CD8-positive, alpha-beta memory T cell (primary cell): ENCODE data around the gene OOSP4A. TPM values are rescaled to one million over a fixed set of nuclear protein-coding genes. Genes with fewer than 3 reads are reported as not detected.

Experiments
- CTCF ChIA-PET: fragments of 350-600 bp; sonication (Branson Sonifier 250); formaldehyde crosslinking; loops from one replicate; lab custom pipeline; 2021; ENCODE audit warnings: antibody characterized with exemption; lab: Charles Lee
- POLR2A ChIA-PET: fragments of 350-600 bp; sonication (Branson Sonifier 250); formaldehyde crosslinking; loops from one replicate; lab custom pipeline; 2021; ENCODE audit warnings: antibody characterized with exemption; lab: Charles Lee
- DNase-seq, 5 donors: peaks; one replicate each; pipeline versions ENCODE4 v3.0.0 to v3.0.0-alpha.2; 2020 to 2022; ENCODE audit warnings: mixed read lengths in 1 of 5
- H3K27ac ChIP-seq: one replicate; pipeline ENCODE4 v1.7.0; 2013; ENCODE audit warnings: low read depth, mild to moderate bottlenecking, low read length, moderate library complexity
- H3K27me3 ChIP-seq: 2 replicates; pipeline ENCODE4 v1.7.0; 2013; ENCODE audit warnings: low read length, mild to moderate bottlenecking; ENCODE audit not compliant: insufficient read depth, poor library complexity, severe bottlenecking
- H3K36me3 ChIP-seq: 2 replicates; pipeline ENCODE4 v1.7.0; 2013; ENCODE audit warnings: mild to moderate bottlenecking, low read length, moderate library complexity; ENCODE audit not compliant: insufficient read depth
- H3K4me1 ChIP-seq: 2 replicates; pipeline ENCODE4 v1.7.0; 2013; ENCODE audit warnings: mild to moderate bottlenecking, low read length, moderate library complexity; ENCODE audit not compliant: insufficient read depth
- H3K4me3 ChIP-seq: 2 replicates; pipeline ENCODE4 v1.7.0; 2013; ENCODE audit warnings: mild to moderate bottlenecking, low read length
- H3K9me3 ChIP-seq: 2 replicates; pipeline ENCODE4 v1.7.0; 2013; ENCODE audit warnings: mild to moderate bottlenecking, low read length
- H3K27ac Mint-ChIP-seq, 8 donors: one replicate each; pipeline ENCODE4 v1.8.0; 2020 to 2021; ENCODE audit warnings: mixed read lengths in 8 of 8, mild to moderate bottlenecking in 6 of 8, inconsistent platforms in 3 of 8, moderate library complexity in 3 of 8
- H3K27me3 Mint-ChIP-seq, 2 donors: one replicate each; pipeline ENCODE4 v1.8.0; 2020 to 2021; ENCODE audit warnings: mixed read lengths in 2 of 2, mild to moderate bottlenecking in 1 of 2, moderate library complexity in 1 of 2
- H3K36me3 Mint-ChIP-seq, 3 donors: one replicate each; pipeline ENCODE4 v1.8.0; 2020 to 2021; ENCODE audit warnings: mixed read lengths in 3 of 3, inconsistent platforms in 1 of 3, mild to moderate bottlenecking in 1 of 3
- H3K4me1 Mint-ChIP-seq, 3 donors: one replicate each; pipeline ENCODE4 v1.8.0; 2020 to 2021; ENCODE audit warnings: mixed read lengths in 3 of 3, inconsistent platforms in 1 of 3, mild to moderate bottlenecking in 1 of 3
- H3K4me3 Mint-ChIP-seq, 7 donors: one replicate each; pipeline ENCODE4 v1.8.0; 2020 to 2021; ENCODE audit warnings: mixed read lengths in 7 of 7, mild to moderate bottlenecking in 6 of 7, moderate library complexity in 4 of 7, inconsistent platforms in 2 of 7
- H3K9me3 Mint-ChIP-seq, 5 donors: one replicate each; pipeline ENCODE4 v1.8.0; 2020 to 2022; ENCODE audit warnings: mixed read lengths in 5 of 5, mild to moderate bottlenecking in 3 of 5, moderate library complexity in 2 of 5, inconsistent platforms in 1 of 5
- polyA plus RNA-seq: library from polyadenylated mRNA; unstranded; fragments of 300-500 nt; fragmentation: Illumina TruSeq; gene quantifications from one replicate; pipeline ENCODE4 v1.2.3, GENCODE V29; 2021
- total RNA-seq, 2 experiments: library from RNA; stranded (reverse); gene quantifications; one replicate each; pipeline ENCODE4 v1.2.3, GENCODE V29; 2021

OOSP4A gene
- total and polyA plus RNA-seq, 3 experiments from 2014 or later = not detected

- no peaks in the 10 kb centered on the region for H3K9me3 ChIP-seq
- no peaks in the 10 kb centered on the region for H3K36me3 ChIP-seq
- CTCF ChIA-PET = no interaction called here
- no peak overlapping the region for H3K4me3 ChIP-seq
- no peak overlapping the region for H3K4me3 Mint-ChIP-seq
- H3K27me3 Mint-ChIP-seq = peaks cover 6 to 16% of the 10 kb centered on the region in 2 donors
- H3K27ac Mint-ChIP-seq = no peak overlapping the region
- POLR2A ChIA-PET = no interaction called here
- no peaks in the 10 kb centered on the region for H3K27me3 ChIP-seq
- no peaks in the 10 kb centered on the region for H3K4me1 Mint-ChIP-seq
- peaks cover 0 to 4% (median 0%) of the 10 kb centered on the region in 5 donors for H3K9me3 Mint-ChIP-seq
- H3K36me3 Mint-ChIP-seq = no peaks in the 10 kb centered on the region
- no peaks in the 10 kb centered on the region for H3K4me1 ChIP-seq
- DNase-seq = no peak
- H3K27ac ChIP-seq = no peak overlapping the region
These were observed 54.2 kb downstream of the OOSP4A start for GRCh38 chr11:60018058-60018457.

Other genes starting within 250 kb of the OOSP4A start
- gene STX3, start 208.7 kb upstream of the OOSP4A start, total RNA-seq = 1 to 10 TPM; 5.5 to 6.7 TPM
- gene STX3, start 208.7 kb upstream of the OOSP4A start, polyA plus RNA-seq = 6.8 TPM
- 10 to 100 TPM; 83.5 to 84.5 TPM for gene MRPL16, start 153.3 kb upstream of the OOSP4A start, total RNA-seq
- gene MRPL16, start 153.3 kb upstream of the OOSP4A start, polyA plus RNA-seq = 75.0 TPM
- gene CBLIF, start 118.5 kb upstream of the OOSP4A start, total RNA-seq = not detected
- not detected for gene CBLIF, start 118.5 kb upstream of the OOSP4A start, polyA plus RNA-seq
- not detected for gene TCN1, start 97.5 kb upstream of the OOSP4A start, total RNA-seq
- gene TCN1, start 97.5 kb upstream of the OOSP4A start, polyA plus RNA-seq = not detected
- not detected for gene OOSP3, start 85.3 kb upstream of the OOSP4A start, total RNA-seq
- gene OOSP3, start 85.3 kb upstream of the OOSP4A start, polyA plus RNA-seq = not detected
- under 1 TPM in 1 of 2 experiments, not detected in 1; 0.28 TPM for gene OOSP1, start 25.6 kb upstream of the OOSP4A start, total RNA-seq
- not detected for gene OOSP1, start 25.6 kb upstream of the OOSP4A start, polyA plus RNA-seq
- not detected for gene OOSP4B, start 53.1 kb downstream of the OOSP4A start, total RNA-seq
- gene OOSP4B, start 53.1 kb downstream of the OOSP4A start, polyA plus RNA-seq = not detected
- gene OOSP2, start 76.4 kb downstream of the OOSP4A start, total RNA-seq = not detected
- gene OOSP2, start 76.4 kb downstream of the OOSP4A start, polyA plus RNA-seq = not detected
- not detected for gene MS4A3, start 92.6 kb downstream of the OOSP4A start, total RNA-seq
- 0.60 TPM for gene MS4A3, start 92.6 kb downstream of the OOSP4A start, polyA plus RNA-seq
- not detected for gene MS4A2, start 124.6 kb downstream of the OOSP4A start, total RNA-seq
- gene MS4A2, start 124.6 kb downstream of the OOSP4A start, polyA plus RNA-seq = not detected
- gene MS4A6A, start 219.1 kb downstream of the OOSP4A start, total RNA-seq = 1 to 10 TPM; 1.6 TPM
- gene MS4A6A, start 219.1 kb downstream of the OOSP4A start, polyA plus RNA-seq = 0.97 TPM